ENCODE results near the gene DNASE1L1.

DNASE1L1 gene

DNA sequence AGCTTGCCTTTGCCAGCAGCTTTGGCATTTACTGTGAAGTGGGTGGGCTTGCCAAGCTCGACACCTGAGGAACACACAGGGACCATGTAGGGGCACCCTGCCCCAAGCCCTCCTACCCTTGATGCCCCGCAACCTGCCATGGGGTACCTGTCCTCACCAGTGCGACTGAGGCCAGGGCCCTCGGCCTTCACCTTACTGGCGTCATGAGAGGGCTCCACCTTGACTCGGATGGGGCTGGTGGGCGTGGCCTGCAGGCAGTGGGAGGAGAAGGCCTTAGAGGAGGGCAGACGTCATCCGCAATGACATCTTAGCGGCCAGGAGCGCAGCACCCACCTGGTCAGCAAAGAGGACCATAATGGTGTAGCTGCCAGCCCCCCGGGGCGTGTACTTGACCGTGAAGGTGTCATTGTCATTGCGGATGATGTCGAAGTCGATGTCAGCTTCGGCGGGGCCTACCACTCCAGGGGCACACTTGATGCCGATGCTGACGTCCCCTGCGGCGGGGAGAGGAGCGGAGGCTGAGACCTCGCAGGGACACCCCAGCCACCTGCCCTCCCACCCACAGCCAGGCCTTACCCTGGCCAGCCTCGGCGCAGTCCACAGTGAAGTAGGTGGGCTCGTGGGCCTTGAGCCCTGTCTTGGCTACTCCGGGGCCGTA is 46.8 kb downstream of the DNASE1L1 start:
- TF ChIP-seq GATA3 (IDR thresholded peaks at IDR 0.05; ENCODE audit: low read depth, low read length) (no peak), GATA2 (IDR thresholded peaks at IDR 0.05; ENCODE audit: low read depth, low read length) (no peak)

DNA sequence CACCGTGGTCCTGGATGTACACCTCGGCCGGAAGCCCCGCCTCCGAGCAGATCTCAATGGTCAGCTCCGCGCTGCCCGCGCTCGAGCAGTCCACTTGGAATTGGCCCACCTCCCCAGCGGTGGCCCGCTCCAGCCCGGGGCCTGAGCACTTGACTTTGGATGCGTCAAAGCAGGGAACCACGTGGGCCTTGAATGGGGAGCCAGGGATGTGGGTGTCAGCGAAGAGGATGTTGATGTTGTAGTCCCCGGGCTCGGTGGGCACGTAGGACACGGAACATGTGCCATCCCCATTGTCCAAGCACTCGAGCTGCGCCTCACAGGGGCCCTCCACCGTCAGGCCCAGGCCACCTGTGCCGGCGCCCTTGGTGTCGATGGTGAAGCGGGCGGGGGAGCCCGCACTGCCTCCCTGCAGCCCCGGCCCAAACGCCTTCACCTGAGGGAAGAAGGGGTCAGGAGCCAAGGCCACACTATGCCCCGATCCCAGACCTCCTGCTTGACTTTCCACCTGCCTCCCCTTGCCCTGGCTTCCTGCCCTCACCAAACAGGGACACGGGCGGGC is 48.8 kb downstream of the DNASE1L1 start:
- TF ChIP-seq GATA2 (IDR thresholded peaks at IDR 0.05; ENCODE audit: low read depth, low read length) (no peak), GATA3 (IDR thresholded peaks at IDR 0.05; ENCODE audit: low read depth, low read length) (no peak)

DNA sequence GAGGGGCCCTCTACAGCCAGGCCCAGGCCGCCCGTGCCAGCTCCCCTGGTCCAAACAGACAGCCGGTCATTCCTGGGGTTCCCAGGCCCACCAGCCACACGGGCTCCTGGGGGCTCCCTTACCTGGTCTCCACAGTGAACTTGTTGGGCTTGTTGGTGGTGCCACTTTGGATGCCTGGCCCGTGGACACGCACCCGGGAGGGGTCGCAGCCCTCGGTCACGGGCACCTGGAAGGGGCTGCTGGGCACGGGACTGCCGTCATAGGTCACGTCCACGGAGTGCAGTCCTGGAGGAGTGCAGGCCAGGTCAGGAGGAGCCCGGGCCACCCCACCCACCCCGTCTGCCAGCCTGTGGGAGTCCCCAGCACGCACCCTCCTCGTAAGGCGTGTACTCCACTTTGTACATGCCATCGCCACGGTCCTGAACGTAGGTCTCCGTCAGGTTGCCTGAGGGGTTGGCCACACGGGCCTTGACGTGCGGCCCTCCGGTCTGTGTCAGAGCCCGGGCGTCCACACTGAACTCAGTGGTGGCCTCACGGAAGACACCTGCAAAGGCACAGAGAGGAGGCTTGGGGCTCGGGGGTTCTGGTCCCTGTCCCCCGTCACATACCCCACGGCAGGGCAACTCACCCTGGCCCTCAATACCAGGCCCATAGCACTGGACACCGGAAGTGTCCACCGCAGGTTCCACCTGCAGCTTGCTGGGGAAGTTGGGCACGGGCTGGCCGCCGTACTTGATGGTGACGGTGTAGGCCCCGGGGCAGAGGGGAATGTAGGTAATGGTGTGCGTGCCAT is 49.5 kb downstream of the DNASE1L1 start:
- no peak for TF ChIP-seq GATA3 (IDR thresholded peaks at IDR 0.05; ENCODE audit: low read depth, low read length)
- TF ChIP-seq GATA2 (IDR thresholded peaks at IDR 0.05; ENCODE audit: low read depth, low read length): no peak

DNA sequence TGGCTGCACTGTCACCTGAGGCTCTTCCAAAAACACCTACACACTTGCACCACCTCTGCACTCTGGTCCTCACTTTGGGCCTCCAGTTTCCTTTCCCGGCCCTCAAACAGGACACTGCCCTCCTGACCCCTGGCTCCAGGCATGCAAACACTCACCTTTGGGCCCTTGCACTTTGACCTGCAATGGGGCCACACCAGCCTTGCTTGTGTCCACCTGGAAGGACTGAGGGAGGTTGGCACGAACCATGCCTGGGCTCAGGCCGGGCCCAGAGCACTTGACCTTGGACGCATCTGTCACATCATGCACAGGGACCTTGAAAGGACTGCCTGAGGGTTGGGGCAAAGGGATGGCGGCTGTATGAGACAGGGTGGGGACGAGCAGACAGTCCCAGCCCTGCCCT is 50.2 kb downstream of the DNASE1L1 start:
- TF ChIP-seq GATA2 (IDR thresholded peaks at IDR 0.05; ENCODE audit: low read depth, low read length) (no peak), GATA3 (IDR thresholded peaks at IDR 0.05; ENCODE audit: low read depth, low read length) (no peak)

DNA sequence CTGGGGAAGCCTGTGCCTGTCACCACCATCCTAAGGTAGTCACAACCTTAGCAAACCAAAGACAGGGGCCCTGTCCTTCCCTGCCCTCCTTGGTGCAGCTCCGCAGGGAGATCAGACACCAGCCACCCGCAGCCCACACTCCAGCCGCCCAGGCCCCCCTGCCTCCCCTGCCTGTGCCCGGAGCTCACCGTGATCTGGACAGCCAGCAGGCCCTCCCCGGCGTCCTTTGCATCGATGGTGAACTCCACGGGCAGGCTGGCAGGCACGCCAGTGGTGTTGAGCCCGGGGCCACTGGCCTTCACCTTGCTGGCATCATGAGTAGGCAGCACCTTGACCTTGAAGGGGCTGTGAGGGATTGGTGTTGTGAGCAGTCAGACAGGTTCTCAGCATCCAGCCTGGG is 51.0 kb downstream of the DNASE1L1 start:
- TF ChIP-seq GATA3 (IDR thresholded peaks at IDR 0.05; ENCODE audit: low read depth, low read length) (no peak), GATA2 (IDR thresholded peaks at IDR 0.05; ENCODE audit: low read depth, low read length) (no peak)

DNA sequence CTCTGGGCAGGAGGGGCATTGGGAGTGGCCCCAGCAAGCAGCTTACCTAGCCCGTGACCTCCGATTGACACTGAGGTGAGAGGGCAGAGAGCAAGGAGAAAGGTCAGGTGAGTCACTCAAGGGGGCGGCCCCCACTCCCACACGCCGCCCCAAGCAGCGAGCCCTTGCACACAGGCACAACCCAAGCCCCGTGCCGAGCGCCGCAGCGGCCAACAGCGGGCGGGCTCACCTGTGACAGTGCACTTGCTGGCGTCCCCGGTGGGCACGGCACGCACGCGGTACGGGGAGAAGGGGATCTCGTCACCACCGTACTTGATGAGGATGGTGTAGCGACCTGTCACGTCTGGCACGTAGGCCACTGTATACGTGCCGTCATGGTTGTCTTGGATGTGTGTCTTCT is 51.8 kb downstream of the DNASE1L1 start:
- no peak for TF ChIP-seq GATA3 (IDR thresholded peaks at IDR 0.05; ENCODE audit: low read depth, low read length)
- TF ChIP-seq GATA2 (IDR thresholded peaks at IDR 0.05; ENCODE audit: low read depth, low read length): no peak

DNA sequence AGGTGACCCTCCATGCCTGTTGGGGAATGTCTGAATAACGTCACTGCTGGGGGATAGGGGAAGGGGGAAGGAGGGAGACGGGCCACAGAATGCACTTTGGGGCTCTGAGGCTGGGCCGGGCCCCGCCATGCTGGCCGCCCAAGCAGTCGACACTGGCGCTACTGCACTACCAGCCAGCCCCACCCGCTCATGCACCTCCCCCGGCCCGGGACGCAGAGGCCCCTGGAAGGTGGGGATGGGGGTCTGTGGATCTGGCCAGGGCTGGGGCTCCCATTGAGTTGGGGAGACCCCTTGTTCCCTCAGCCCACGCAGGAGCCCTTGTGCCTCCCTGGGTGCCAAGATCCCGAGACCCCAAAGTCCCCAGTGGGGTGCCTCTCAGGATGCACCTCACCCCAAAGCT is 52.5 kb downstream of the DNASE1L1 start:
- TF ChIP-seq GATA3 (IDR thresholded peaks at IDR 0.05; ENCODE audit: low read depth, low read length): no peak
- TF ChIP-seq GATA2 (IDR thresholded peaks at IDR 0.05; ENCODE audit: low read depth, low read length): no peak

DNA sequence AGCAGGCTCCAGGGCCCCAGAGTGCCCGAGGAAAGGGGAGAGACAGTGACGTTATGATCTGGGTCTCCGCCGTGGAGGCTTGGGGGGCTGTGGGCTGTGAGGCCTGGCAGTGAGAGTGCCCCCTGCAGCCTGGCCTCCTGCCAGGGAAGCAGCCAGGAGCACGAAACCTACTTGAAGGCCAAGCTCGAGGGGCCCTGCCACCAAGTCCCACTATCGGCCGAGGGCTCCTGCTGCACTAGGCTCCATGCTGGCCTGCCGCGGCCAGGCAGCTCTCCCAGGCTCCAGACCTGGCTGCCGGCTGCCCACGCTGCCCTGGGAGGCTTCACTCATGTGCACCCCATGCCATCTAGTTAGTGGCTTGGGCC is 53.3 kb downstream of the DNASE1L1 start:
- no peak for TF ChIP-seq GATA2 (IDR thresholded peaks at IDR 0.05; ENCODE audit: low read depth, low read length)
- no peak for TF ChIP-seq GATA3 (IDR thresholded peaks at IDR 0.05; ENCODE audit: low read depth, low read length)

DNA sequence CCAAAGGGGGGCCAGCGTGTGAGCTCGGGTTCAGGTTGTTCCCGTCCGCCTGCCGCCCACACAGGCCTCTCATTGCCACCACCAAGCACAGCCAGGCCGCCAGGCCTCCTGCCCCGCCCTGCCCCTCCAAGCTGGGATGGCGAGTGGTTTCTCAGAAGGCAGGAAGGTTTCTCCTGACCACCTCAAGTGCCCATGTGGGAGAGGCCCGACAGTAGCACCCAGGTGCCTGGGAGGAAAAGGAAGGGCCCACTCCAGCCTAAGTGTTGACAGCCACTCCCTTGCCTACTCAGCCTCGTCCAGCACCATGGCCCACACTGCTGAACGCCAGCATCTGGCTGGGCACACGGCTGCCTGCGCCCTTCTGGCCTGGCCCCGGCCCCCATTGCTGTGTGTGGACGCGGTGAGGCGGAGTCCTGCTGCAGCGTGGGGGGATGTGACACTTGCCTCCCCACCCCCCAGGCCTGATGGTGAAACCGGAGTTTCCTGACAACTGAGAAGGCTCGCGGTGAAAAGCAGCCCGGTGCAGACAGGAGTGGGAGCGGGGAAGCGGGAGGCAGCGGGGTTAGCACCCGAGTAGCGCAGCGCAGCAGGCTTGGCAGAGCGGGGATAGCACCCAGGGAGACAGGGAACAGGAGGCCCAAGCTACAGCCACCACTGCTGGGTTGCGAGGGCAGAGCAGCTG is 53.8 kb downstream of the DNASE1L1 start:
- TF ChIP-seq GATA3 (IDR thresholded peaks at IDR 0.05; ENCODE audit: low read depth, low read length): no peak
- TF ChIP-seq GATA2 (IDR thresholded peaks at IDR 0.05; ENCODE audit: low read depth, low read length): no peak

DNA sequence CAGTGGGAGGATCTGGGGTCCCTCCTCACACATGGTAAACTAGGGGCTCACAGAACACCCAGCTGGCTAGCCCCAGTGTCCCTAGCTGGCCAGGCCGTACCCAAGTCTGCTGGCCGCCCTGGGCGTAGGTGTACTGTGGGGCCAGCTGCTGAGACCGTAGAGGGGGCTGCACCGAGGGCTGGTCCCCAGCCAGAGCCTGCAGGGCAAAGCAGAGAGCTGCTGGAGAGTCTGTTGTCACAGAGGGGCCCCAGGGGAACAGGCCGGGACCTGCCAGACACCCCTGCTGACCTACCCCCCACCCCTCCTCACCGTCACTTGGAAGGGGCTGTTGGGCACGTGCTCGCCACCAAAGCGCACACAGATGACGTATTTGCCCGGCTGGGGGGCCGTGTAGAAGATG is 54.5 kb downstream of the DNASE1L1 start:
- no peak for TF ChIP-seq GATA2 (IDR thresholded peaks at IDR 0.05; ENCODE audit: low read depth, low read length)
- TF ChIP-seq GATA3 (IDR thresholded peaks at IDR 0.05; ENCODE audit: low read depth, low read length): no peak

DNA sequence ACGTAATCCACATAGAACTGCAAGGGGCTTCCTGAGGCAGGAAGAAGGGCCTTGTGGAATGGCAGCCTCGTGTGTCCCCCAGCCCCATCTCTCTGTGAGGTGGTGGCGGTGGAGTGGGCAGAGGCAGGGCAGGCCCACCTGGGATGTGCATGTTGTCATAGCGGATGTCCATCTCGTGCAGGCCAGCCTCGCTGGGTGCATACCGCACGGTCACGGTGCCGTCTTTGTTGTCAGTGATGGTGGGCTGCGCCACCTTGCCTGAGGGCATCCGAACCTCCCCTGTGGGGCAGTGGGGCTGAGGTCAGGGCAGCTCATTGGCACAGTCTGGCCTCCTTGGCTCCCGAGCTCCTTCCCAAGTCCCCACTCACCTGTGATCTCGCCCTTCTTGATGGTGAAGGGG is 55.0 kb downstream of the DNASE1L1 start:
- TF ChIP-seq GATA3 (IDR thresholded peaks at IDR 0.05; ENCODE audit: low read depth, low read length): no peak
- no peak for TF ChIP-seq GATA2 (IDR thresholded peaks at IDR 0.05; ENCODE audit: low read depth, low read length)

DNA sequence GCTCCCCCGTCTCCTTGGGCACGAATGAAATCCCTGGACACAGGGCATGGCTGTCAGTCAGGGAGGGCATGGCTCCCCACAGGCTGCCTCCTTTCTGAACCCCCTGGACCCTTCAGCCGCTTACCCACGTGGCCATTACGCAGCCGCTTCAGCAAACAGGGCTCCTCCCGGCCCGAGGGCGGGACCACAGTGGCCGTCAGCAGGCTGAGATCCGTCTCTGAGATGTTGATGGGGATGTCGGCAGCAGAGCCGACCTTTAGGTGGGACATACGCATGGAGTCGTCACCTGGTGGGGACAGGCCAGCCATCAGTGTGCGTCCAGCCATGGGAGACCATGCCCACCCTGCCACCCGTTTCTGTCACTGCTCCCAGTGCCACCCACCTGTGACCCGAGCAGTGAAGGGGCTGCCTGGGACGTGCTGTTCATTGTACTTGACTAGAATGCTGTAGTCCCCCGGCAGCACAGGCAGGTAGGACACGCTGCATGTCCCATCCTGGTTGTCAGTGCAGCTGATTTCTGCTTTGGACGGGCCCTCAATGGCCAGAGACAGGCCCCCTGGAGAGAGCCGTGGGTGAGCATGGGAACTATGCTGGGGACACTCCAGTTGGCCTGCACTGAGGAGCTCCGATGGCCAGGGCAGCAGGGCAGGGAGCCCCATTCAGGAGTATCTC is 55.7 kb downstream of the DNASE1L1 start:
- TF ChIP-seq GATA3 (IDR thresholded peaks at IDR 0.05; ENCODE audit: low read depth, low read length) (no peak), GATA2 (IDR thresholded peaks at IDR 0.05; ENCODE audit: low read depth, low read length) (no peak)

DNA sequence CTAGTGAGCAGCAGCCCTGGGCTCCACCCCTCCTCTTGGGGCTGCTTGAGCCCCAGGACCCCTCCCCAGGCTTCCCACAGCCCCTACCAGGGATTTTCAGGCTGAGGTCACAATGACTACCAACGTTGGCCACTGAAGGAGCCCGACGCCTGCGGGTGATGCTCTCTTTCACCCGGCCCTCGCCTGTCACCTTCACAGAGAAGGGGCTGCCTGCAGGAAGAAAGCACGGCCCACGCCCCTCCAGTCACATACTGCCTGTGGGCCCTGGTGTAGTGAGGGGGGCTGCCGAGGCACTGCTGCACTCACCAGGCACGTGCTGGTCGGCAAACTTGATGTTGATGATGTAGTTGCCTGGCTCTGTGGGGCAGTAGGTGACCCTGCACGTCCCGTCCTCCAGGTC is 56.6 kb downstream of the DNASE1L1 start:
- TF ChIP-seq GATA2 (IDR thresholded peaks at IDR 0.05; ENCODE audit: low read depth, low read length) (no peak), GATA3 (IDR thresholded peaks at IDR 0.05; ENCODE audit: low read depth, low read length) (no peak)

DNA sequence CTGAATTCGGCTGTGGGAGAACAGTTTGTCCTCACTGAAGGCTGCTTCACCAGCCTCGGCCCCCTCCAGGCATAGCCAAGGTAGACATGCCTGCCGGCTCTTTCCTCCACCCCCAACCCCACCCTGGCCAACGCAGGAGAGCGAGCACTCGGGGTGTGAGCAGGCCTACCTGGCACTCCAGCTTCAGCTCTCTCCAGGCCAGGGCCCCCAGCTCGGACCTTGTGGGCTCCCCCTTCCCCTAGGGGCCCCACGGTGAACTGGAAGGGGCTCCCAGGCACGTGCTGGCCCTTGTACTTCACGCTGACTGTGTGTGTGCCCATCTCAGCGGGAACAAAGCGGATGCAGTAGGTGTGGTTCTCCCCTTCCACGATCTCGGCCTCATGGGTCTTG is 57.0 kb downstream of the DNASE1L1 start:
- TF ChIP-seq GATA3 (IDR thresholded peaks at IDR 0.05; ENCODE audit: low read depth, low read length) (no peak), GATA2 (IDR thresholded peaks at IDR 0.05; ENCODE audit: low read depth, low read length) (no peak)
